Adipocyte (in vitro differentiated cells): ENCODE results near the gene SSTR3.

Experiments used
- DNase-seq: peaks from one replicate; pipeline ENCODE4 v3.0.0-alpha.2; 2015; ENCODE audit warnings: low read depth
- H3K27me3 ChIP-seq: replicated peaks from 2 replicates; pipeline ENCODE4 v1.7.0; 2013; ENCODE audit warnings: mild to moderate bottlenecking, low read length, moderate library complexity; ENCODE audit not compliant: control insufficient read depth, insufficient read depth
- H3K36me3 ChIP-seq: 2 replicates; pipeline ENCODE4 v1.7.0; 2013; ENCODE audit warnings: low read length, mild to moderate bottlenecking, moderate library complexity; ENCODE audit not compliant: control insufficient read depth, insufficient read depth, severe bottlenecking
- H3K4me1 ChIP-seq: 2 replicates; pipeline ENCODE4 v1.7.0; 2013; ENCODE audit warnings: mild to moderate bottlenecking, low read length, moderate library complexity; ENCODE audit not compliant: control insufficient read depth, insufficient read depth
- H3K4me3 ChIP-seq: 2 replicates; pipeline ENCODE4 v1.7.0; 2013; ENCODE audit warnings: mild to moderate bottlenecking, low read length, moderate library complexity
- H3K9ac ChIP-seq: 2 replicates; pipeline ENCODE4 v1.7.0; 2013; ENCODE audit warnings: mild to moderate bottlenecking, low read length, moderate library complexity
- H3K9me3 ChIP-seq: 2 replicates; pipeline ENCODE4 v1.7.0; 2013; ENCODE audit warnings: mild to moderate bottlenecking, low read length, moderate library complexity; ENCODE audit not compliant: control insufficient read depth

The SSTR3 gene

GRCh38 chr22:37223965-37224551, 11.8 kb upstream of the SSTR3 start:
- no peaks in the 10 kb centered on the region for H3K36me3 ChIP-seq
- H3K9ac ChIP-seq = no peak overlapping the region
- H3K9me3 ChIP-seq = peaks cover 4% of the 10 kb centered on the region
- H3K4me3 ChIP-seq = no peak overlapping the region
- peaks cover 20% of the 10 kb centered on the region for H3K27me3 ChIP-seq
- H3K4me1 ChIP-seq = peaks cover 6% of the 10 kb centered on the region
- no peak for DNase-seq

- no peaks in the 10 kb centered on the region for H3K36me3 ChIP-seq
- no peaks in the 10 kb centered on the region for H3K4me1 ChIP-seq
- H3K4me3 ChIP-seq = no peak overlapping the region
- H3K27me3 ChIP-seq = peaks cover 28% of the 10 kb centered on the region
- H3K9me3 ChIP-seq = peaks cover 4% of the 10 kb centered on the region
- DNase-seq = no peak
- no peak overlapping the region for H3K9ac ChIP-seq
These were observed 10.2 kb upstream of the SSTR3 start for GRCh38 chr22:37222440-37222971.

GRCh38 chr22:37221424-37222333, 9.4 kb upstream of the SSTR3 start:
- H3K9me3 ChIP-seq = peaks cover 4% of the 10 kb centered on the region
- no peaks in the 10 kb centered on the region for H3K36me3 ChIP-seq
- no peak overlapping the region for H3K4me3 ChIP-seq
- H3K9ac ChIP-seq = no peak overlapping the region
- peaks cover 30% of the 10 kb centered on the region for H3K27me3 ChIP-seq
- DNase-seq = no peak
- no peaks in the 10 kb centered on the region for H3K4me1 ChIP-seq

- H3K36me3 ChIP-seq = no peaks in the 10 kb centered on the region
- H3K9me3 ChIP-seq = peaks cover 4% of the 10 kb centered on the region
- DNase-seq = no peak
These were observed 8.3 kb upstream of the SSTR3 start for GRCh38 chr22:37220543-37220981.

GRCh38 chr22:37219533-37219932, 7.3 kb upstream of the SSTR3 start:
- H3K4me1 ChIP-seq = no peaks in the 10 kb centered on the region
- H3K9ac ChIP-seq = no peak overlapping the region
- H3K36me3 ChIP-seq = no peaks in the 10 kb centered on the region
- peaks cover 43% of the 10 kb centered on the region for H3K27me3 ChIP-seq
- H3K4me3 ChIP-seq = no peak overlapping the region
- no peak for DNase-seq
- H3K9me3 ChIP-seq = peaks cover 4% of the 10 kb centered on the region

More at GRCh38 chr22:37220543-37220981, 8.3 kb upstream of the SSTR3 start:
- H3K4me3 ChIP-seq = no peak overlapping the region
- no peak overlapping the region for H3K9ac ChIP-seq
- H3K4me1 ChIP-seq = no peaks in the 10 kb centered on the region
- peaks cover 36% of the 10 kb centered on the region for H3K27me3 ChIP-seq

GRCh38 chr22:37218771-37219411, 6.6 kb upstream of the SSTR3 start:
- H3K27me3 ChIP-seq = peaks cover 44% of the 10 kb centered on the region
- H3K36me3 ChIP-seq = no peaks in the 10 kb centered on the region
- no peak for DNase-seq
- H3K9me3 ChIP-seq = peaks cover 4% of the 10 kb centered on the region
- H3K9ac ChIP-seq = no peak overlapping the region
- H3K4me3 ChIP-seq = no peak overlapping the region
- no peaks in the 10 kb centered on the region for H3K4me1 ChIP-seq

GRCh38 chr22:37218399-37218770, 6.1 kb upstream of the SSTR3 start:
- peaks cover 4% of the 10 kb centered on the region for H3K9me3 ChIP-seq
- DNase-seq = no peak
- no peak overlapping the region for H3K9ac ChIP-seq
- H3K4me1 ChIP-seq = peaks cover 2% of the 10 kb centered on the region
- no peaks in the 10 kb centered on the region for H3K36me3 ChIP-seq
- H3K27me3 ChIP-seq = peaks cover 49% of the 10 kb centered on the region
- no peak overlapping the region for H3K4me3 ChIP-seq

- DNase-seq = no peak
- Histone ChIP-seq H3K4me1 (peaks cover 13% of the 10 kb centered on the region), H3K27me3 (peaks cover 53% of the 10 kb centered on the region), H3K9ac (no peak overlapping the region), H3K9me3 (no peaks in the 10 kb centered on the region), H3K36me3 (no peaks in the 10 kb centered on the region), H3K4me3 (no peak overlapping the region)
These were observed 3.6 kb upstream of the SSTR3 start for GRCh38 chr22:37215890-37216289.

GRCh38 chr22:37214731-37215030, 2.4 kb upstream of the SSTR3 start:
- no peak overlapping the region for H3K9ac ChIP-seq
- no peaks in the 10 kb centered on the region for H3K9me3 ChIP-seq
- no peak for DNase-seq
- H3K4me3 ChIP-seq = no peak overlapping the region
- H3K4me1 ChIP-seq = peaks cover 13% of the 10 kb centered on the region
- peaks cover 57% of the 10 kb centered on the region for H3K27me3 ChIP-seq
- no peaks in the 10 kb centered on the region for H3K36me3 ChIP-seq

GRCh38 chr22:37213941-37214730, 1.9 kb upstream of the SSTR3 start:
- Histone ChIP-seq H3K4me1 (peaks cover 13% of the 10 kb centered on the region), H3K27me3 (peaks cover 57% of the 10 kb centered on the region), H3K36me3 (no peaks in the 10 kb centered on the region), H3K4me3 (no peak overlapping the region), H3K9ac (no peak overlapping the region), H3K9me3 (no peaks in the 10 kb centered on the region)
- DNase-seq = no peak
